Non-pigmented ciliary epithelial cell (primary cell): ENCODE results near the gene AKAP13.

ENCODE experiments used
- DNase-seq: peaks from one replicate; pipeline ENCODE4 v3.0.0-alpha.2; 2010; ENCODE audit warnings: low read depth

The AKAP13 gene

DNA sequence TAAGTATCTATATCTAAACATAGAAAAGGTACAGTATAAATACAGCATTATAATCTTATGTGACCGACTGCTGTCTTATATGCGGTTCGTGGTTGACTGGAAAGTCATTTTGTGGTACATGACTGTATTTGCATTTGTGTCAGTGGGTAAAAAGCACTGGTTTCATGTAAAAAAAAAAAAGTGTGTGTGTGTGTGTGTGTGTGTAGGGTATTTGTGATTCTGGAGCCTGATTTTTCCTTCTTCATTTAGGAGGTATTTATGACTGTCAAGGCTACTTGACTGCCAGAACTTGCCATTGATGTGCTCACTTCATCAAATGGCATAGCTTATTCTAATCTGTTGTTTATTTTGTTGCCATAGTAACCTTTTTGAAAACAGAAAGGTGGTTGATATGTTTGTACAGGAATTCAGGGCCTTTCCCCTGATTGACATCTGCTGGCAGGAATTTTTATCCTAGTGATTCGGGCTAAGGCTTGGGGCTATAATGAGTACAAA, 63.2 kb downstream of the AKAP13 start:
- no peak for DNase-seq

DNA sequence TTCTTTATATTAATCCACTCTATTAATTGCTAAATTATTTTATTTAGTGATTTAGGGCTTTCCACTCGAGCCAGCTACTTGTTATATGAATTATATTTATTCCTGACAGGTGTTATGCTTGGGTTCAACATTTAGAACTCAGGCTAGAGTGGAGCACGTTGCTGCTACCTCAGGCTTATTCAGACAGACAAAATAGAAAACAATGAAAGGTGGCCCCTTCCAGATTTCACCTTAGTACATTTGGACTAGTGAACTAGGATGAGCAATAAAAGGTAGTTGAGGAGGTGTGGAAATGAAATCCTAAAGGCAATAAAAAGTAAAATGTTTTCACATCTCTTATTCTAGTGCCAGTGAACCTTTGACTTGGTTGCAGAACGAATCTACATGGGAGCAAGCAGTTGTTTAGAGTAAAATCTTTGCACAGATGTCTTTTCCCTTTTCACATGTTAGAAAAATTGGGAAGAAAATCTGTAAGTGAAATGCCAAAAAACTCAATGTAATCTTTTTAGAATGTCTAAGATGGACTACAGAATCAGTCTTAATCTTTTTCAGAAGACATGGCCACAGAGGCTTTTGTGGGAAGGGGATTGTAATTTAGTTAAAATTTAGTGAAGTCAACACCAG, 63.8 kb downstream of the AKAP13 start:
- DNase-seq: no peak

DNA sequence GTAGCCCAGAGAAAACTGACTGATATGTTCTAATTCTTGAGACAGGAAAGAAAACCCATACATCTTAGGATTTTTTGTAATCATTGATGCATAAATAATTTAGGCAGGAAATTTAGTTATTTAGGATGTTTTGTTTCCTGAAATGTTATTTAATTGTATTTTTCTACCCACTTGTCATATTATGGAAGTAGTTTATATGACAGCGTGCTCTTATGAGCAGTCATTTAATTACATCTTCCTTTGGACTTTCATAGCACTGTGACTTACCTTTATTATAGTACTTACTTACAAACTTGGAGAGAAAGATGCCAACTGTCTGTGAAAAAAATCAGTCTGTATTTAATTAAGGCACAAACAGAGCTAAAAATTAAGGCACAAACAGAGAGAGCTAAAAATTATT, 65.0 kb downstream of the AKAP13 start:
- no peak for DNase-seq

DNA sequence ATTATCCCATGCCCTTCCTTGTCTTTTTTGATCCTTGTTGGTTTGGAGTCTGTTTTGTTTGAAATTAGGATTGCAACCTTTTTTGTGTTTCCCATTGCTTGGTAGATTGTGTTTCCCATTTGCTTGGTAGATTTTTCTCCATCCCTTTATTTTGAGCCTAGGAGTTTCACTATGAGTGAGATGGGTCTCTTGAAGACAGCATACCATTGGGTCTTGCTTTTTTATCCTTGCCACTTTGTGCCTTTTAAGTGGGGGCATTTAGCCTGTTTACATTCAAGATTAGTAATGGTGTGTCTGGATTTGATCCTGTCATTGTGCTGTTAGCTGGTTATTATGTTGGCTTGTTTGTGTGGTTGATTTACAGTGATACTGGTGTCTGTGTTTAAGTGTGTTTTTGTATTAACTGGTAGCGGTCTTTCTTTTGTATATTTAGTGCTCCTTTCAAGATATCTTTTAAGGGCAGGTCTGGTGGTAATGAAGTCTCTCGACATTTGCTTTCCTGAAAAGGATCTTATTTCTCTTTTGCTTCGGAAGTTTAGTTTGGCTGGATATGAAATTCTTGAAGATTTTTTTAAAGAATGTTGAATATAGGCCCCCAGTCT, 70.8 kb downstream of the AKAP13 start:
- no peak for DNase-seq

DNA sequence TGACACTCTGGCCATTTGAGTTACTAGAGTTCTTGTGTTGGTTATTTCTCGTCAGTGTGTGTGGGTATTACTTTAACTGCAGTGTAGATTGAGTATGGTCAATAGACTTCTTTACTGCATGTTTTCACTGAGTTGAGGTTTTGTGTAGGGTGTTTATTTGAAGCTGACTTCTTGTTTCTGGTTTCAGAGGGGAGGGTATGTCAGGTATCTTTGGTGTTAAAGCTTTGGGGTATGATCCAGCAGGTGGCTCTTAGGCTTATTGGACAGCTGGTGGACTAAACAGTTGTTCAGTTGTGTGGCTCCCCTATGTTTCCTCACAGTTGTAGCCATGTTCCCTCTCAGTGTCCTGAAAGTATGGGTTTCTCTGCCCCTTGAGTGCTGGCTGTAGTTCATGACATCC, 72.0 kb downstream of the AKAP13 start:
- DNase-seq: no peak

DNA sequence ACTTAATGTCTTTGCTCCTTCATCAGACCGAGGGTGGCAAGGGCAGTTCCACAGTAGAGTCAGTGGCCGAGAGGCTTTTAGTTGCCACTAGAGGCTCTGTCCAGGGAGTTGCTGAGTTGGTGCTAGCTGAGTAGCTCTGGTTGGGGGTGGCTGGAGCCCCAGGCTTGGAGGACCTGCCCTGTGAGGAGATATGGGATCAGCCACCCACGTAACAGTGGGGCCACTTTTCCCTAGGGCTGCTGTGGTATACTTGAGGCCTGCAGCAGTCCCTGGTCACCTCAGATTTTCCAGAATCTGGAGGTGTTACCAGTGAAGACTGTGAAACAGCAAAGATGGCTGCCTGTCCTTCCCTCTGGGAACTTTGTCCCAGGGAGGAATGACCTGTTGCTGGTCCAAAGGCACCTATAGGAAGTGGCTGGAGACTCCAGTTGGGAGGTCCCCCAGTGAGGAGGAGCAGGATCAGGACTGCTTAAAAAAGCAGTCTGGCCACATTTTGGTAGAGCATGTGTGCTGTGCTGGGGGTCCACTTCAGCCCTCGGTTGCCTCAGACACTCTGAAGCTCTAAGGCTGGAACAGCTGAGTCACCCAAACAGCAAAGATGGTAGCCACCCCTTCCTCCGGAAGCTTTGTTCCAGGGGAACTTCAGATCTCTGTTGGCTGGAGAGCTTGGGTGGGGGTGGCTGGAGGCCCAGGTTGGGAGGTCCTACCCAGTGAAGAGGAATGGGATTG, 72.9 kb downstream of the AKAP13 start:
- DNase-seq: no peak

DNA sequence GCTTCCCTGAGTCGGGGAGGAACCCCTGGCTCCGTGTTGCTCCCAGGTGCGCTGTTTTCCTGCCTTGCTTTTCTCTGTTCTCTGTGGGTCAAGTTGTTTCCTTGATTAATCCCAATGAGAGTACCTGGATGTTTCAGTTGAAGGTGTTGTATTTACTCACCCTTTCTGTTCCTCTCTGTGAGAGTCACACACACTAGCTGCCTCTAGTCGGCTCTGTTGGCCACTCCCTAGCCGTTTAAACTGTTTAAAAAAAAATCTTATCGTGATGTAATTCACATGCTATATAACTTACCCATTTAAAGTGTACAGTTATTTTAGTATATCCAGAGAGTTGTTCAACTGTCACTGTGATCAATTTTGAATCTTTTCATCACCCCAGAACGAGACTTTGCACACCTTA, 74.0 kb downstream of the AKAP13 start:
- DNase-seq: no peak

DNA sequence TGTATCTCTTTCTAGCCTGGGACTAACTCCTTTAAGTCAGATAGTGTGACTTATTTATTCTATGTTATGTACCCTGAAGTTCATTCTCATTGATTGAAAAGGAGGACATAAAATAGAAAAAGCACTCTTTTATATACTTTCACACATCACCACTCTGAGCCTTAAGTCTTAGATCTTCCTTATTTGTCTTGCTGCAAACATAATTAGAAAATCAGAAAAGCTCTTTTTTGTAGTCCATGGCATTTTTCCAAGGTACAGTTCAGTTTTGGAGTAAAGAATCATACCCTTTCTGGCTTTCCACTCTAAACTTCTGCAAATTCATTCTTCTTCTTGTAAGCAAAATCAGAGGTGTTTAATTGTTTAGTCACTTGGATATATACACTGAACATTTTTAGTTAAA, 75.5 kb downstream of the AKAP13 start:
- no peak for DNase-seq

DNA sequence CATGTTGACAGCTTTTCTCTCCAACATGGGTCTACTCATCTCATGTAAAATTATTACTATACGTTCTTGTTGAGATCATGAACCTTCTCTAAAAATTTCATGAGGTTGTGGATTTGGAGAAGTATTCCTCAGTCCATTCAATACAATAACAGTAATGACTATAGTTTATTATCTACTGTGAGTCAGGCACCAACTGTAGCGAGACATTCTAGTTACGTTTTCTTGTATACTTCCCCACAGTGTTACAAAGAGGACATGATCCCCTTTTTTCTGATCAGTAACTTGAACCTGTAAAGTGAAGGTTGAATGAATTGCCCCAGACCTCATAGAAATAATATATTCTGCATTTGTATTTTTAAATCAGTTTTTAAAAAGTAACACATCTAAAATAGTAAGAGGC, 76.4 kb downstream of the AKAP13 start:
- DNase-seq: no peak

DNA sequence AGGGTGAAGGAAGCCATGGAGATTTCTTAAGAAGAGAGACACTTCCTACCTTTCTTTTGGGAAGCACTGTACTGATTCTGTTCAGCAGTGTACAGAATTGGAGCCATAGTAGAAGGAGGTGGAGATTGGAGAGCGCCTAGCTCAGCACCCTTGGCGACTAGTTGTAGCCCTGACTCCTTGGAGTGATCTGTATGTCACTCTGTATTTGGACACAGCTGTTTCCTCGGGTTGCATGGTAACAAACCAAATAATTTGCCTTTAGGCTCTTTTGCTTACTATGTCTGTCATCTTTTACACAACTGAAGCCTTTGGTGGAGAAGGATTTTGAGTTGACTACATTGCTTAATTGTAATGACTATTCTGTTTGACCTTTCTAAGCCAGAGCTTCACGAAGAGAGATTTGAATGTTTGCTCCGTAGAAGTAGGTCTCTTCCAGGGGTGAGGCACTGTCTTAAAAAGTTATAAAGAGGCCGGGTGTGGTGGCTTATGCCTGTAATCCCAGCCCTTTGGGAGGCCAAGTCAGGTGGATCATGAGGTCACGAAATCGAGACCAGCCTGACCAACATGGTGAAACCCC, 77.1 kb downstream of the AKAP13 start:
- DNase-seq: no peak

DNA sequence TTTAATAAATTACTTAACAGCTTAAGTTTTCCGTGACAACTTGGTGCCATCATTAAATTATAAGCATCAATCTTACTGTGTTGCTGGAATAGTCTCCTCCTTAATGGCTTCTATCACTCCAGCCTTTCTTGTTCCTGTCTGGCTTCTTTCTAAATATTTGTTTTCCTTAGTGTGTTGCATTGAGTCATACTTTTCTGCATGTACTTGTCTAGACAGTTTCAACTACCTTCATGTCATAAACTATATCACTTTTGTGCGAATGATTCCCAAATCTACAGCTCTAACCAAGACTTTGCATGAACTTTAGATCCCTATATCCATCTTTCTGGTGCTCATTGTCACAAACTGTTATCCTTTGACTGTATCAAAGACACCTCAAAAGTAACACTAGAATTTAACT, 78.4 kb downstream of the AKAP13 start:
- no peak for DNase-seq

DNA sequence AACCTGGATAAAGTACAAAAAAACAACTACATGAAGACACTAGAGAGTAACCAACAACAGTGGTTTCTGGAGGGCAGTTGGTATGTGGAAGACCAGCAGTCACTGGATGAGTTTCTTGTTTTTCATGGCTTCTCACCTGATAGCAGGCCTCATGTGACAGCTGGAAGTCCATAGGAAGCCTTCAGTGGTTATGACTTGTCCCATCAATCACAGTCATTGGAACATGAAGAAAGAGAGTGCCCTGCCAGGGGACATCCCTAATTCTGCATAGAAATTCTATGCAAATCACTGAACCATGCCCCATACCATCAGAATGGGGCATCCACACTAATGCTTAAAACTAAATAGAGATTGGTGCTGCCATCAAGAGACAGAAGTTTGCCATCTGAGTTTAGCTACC, 81.6 kb downstream of the AKAP13 start:
- no peak for DNase-seq

DNA sequence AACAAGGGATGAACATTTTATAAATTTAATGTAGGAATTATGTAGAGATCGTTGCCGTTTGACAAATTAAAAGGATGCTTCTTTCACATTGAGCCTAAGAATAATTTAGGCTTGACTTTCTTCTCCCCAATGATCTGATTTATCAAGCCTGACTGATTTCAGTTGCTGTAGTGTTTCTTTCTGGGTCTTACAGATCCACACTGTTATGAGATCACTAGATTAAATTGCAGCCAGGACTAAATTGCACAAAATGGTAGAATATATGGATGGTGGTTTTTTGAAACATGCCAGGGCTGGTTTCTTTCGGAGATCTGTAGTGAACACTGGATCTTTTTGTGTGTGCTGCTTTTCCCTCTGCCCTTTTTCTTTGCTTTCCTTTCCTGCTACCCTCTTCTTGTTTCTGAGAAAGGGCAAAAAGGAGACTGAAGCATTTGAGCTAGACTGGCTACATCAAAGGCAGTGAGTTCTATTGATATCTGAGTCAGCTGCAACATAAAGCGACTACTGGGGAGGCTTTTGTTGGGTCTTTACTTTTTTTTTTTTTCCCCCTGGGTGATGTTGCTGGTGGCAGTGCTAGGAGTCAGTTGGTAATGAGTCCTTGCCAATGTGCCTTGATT, 83.0 kb downstream of the AKAP13 start:
- DNase-seq: no peak

DNA sequence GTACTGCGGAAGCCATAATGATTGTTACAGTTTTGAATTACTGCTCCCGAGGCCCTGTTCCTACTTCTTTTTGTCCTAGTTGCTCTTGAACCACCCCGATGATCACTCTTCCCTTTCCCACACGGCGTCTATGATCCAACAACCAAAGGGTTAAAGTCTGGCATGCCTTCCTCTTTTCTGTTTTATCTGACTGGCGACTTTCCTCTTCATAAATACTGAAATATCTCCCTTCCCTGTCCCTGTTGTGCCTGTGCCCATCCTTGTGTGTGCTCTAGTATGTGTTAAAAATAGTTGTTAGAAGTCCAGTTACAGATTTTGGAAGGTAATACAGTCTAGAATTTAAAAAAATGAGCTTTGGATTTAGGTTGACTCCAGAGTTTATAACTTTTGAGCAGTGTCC, 83.6 kb downstream of the AKAP13 start:
- no peak for DNase-seq

DNA sequence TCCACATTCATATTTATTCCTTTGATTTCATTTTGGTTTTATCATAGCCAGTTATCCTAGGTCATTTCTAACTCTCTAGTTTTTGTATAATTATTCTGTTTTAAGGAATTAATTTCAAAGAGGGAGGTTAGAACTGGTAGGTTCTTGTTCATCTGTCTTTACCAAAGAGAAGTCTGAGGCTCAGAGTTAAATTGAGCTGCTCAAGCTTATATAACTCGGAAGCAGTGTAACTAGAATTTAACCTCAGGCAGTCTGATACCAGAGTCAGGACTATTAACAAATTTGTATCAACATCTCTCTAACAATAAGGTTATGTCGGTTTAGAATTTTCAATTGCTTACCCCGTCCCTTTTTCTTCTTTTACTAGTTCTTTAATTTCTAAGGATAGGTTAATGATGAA, 84.1 kb downstream of the AKAP13 start:
- DNase-seq: no peak

DNA sequence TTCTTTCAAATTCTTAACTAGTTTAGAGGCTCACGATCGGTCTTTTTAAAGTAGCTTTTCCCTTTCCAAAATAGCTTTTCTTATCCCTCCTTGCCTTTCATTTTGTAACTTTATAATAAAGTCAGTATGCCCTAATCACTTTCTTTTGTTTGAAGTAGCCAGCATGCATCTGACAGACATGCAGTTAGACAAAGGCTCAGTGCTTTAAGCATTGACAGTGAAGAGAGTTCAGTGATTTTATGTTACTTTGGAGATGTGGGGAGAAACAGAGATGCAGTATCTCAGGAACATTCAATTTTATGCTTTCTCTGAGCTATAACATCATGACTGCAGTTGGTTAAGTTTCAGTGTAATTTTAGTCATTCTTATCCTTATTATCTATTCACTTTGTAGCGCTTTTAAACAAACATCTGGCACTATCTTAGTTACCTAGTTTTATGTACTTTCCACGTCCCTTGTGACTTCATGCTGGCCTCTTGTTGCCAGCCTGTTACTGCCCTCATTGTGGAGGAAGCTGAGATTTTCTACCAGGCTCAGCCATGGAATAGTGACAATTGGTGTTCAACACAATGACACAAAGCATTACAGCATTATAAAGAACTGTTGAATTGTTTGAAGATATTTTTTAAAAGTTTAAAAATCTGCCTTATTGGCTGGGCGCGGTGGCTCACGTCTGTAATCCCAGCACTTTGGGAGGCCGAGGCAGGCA, 90.3 kb downstream of the AKAP13 start:
- DNase-seq: no peak

DNA sequence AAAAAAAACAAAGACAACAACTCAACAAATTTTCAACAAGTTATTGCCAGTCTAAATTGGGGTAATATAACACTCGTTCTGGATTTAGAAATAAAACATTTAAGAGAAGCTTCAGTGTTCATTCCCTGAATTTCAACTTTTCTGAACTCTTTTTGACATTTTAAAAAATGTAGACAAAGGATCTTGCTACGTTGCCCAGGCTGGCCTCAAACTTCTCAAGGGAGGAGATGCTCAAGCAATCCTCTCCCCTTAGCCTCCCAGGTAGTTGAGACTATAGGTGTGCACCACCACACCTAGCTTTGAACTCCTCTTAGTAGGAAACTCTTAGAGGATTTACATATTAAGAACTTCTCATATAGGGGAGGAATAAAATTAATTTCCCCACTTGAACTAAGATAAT, 91.9 kb downstream of the AKAP13 start:
- no peak for DNase-seq

DNA sequence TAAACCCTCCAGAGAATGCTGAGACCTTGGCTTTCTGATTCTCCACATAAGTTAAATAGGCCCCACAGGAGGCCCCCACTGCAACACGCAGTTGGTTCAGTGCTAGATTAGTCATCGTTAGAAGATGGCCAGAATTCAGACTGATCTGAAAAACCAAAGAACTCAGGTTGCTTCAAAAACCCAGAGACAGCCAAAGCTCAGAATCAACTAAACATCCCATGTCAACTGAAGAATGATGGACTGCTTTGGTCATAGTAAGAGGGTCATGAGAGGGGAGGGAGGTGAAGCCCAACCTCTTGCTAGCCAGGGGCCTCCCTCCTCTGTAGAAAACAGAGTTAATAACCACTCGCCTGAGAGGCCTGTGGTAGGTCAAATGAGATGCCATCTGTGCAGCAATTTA, 93.1 kb downstream of the AKAP13 start:
- no peak for DNase-seq

DNA sequence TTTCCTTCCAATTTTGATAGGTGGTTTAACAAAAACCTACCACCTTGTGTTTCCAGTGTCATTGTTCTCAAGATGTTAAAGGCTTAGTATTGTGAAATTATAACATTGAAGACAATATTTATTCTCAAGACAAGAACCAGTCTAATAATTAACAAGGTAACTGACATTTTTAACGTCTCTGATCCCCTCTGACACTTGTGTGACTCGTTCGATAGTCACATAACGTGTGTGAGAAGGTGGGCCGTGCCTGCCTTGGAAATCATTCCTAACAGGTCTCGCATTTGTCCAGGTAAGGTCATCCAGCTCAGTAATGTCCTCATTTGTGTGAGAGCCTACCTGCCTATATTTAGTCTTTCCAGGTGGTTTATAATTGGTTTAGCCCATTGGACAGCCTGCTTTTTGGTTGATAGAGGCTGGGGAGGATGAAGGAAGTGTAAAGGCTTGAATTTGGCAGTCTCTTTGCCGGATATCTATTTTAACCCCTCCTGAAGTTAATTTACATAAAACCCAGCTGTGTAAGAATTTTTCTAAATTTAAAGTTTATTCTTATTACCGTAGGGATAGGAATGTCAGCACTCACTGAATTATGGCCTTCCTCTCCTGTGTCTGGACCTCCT, 94.4 kb downstream of the AKAP13 start:
- no peak for DNase-seq

DNA sequence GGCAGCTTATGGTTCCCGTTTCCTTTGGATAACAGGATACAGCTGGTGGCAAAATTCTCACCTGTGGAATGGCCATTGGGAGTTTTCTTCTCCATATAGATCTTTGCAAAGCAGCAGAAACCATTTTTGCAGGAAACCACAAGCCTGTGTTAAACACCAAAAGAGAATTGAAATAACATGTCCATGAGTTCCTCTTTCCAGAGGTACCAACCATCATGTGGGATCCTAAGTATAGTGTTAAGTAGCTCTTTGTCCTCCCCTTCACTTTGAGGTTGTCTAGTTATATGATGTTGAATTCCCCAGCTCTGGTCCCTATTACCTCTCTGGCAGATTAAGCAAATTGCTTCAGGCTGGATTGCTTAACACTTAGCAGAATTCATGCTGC, 94.9 kb downstream of the AKAP13 start:
- no peak for DNase-seq

DNA sequence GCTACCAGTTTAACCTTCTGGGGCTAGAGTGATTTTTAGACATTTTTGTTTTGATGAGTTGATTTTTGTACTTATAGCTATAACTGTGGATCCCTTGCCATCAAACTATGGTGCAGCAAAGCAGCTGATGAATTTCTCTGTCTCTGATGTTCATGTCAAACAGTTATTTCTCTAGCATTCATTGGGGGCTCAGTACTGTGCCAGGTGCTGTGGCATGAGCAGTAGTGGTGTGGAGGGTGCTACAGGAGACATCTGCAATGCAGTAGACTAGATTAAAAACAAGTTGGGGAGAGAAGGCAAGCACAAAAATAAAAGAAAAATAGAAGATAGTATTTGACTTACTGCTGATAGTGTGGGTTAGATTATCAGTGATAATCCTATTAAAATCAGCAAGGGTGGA, 95.3 kb downstream of the AKAP13 start:
- DNase-seq: no peak

DNA sequence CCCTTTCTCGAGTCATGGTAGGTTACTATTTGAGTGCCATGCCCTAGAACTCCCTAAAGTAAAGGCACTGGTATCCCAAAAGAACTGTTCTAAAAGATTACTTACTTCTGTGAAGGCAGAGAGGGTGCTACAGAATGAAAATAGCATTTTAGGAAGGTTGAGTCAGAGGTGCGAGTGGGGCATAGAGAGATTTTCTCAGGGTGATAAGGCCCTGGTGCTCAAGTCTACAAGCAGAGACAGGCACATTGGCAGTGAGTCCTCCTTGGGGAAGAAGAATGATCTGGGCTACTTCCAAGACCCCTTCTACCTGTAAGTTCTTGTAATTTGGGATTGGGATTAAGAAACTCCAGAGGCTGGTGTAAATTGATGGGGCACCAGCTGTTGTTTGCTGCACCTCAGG, 96.7 kb downstream of the AKAP13 start:
- DNase-seq: no peak
